Osteoblast (primary cell): ENCODE data around the gene TMEM203. TPM values are rescaled to one million over a fixed set of nuclear protein-coding genes. Genes with fewer than 3 reads are reported as not detected.

Experiments
- DNase-seq: peaks from one replicate; pipeline ENCODE4 v3.0.0; 2011; ENCODE audit warnings: low spot score, mixed read lengths; ENCODE audit not compliant: insufficient read length; ENCODE audit errors: missing footprints
- H2AFZ ChIP-seq: 2 replicates; pipeline ENCODE4 v1.6.0; 2011; ENCODE audit warnings: mild to moderate bottlenecking, low read length
- H3K27ac ChIP-seq: 2 replicates; pipeline ENCODE4 v1.5.1; 2011; ENCODE audit warnings: mild to moderate bottlenecking, low read depth, low read length, moderate library complexity
- H3K27me3 ChIP-seq: 2 replicates; pipeline ENCODE4 v1.6.0; 2012; ENCODE audit warnings: mild to moderate bottlenecking, control low read depth, inconsistent platforms, low read length, moderate library complexity; ENCODE audit not compliant: insufficient read depth
- H3K36me3 ChIP-seq: 2 replicates; pipeline ENCODE4 v1.5.1; 2011; ENCODE audit warnings: mild to moderate bottlenecking, low read length, control low read depth, moderate library complexity; ENCODE audit not compliant: insufficient read depth
- H3K4me1 ChIP-seq: 2 replicates; pipeline ENCODE4 v1.5.1; 2011; ENCODE audit warnings: mild to moderate bottlenecking, low read length, control low read depth, moderate library complexity; ENCODE audit not compliant: insufficient read depth
- H3K4me2 ChIP-seq: 2 replicates; pipeline ENCODE4 v1.6.0; 2011; ENCODE audit warnings: mild to moderate bottlenecking, low read length; ENCODE audit not compliant: insufficient read depth
- H3K4me3 ChIP-seq: fragments of 200-600 bp; sonication (generic); 3 replicates; pipeline ENCODE4 v1.5.1; 2012; ENCODE audit warnings: mild to moderate bottlenecking, low read length, inconsistent platforms; ENCODE audit not compliant: insufficient read depth
- H3K79me2 ChIP-seq: 2 replicates; pipeline ENCODE4 v1.6.0; 2012; ENCODE audit warnings: mild to moderate bottlenecking, low read length, control low read depth, inconsistent platforms; ENCODE audit not compliant: insufficient read depth
- H3K9me3 ChIP-seq: 2 replicates; pipeline ENCODE4 v1.5.1; 2011; ENCODE audit warnings: low read depth, low read length, control low read depth
- H4K20me1 ChIP-seq: 2 replicates; pipeline ENCODE4 v1.6.0; 2012; ENCODE audit warnings: mild to moderate bottlenecking, low read length, control low read depth; ENCODE audit not compliant: insufficient read depth
- CTCF ChIP-seq: IDR thresholded peaks from 2 replicates; pipeline ENCODE4 v1.5.1; 2011; ENCODE audit warnings: mild to moderate bottlenecking, low read depth, low read length, moderate library complexity; ENCODE audit errors: extremely low read depth
- total RNA-seq: library from RNA; depleted of rRNA; stranded (reverse); fragments of >200 nt; gene quantifications from 2 replicates; pipeline ENCODE4 v1.2.3, GENCODE V29; 2012

Gene TMEM203
- total RNA-seq, 1 donor = 36.9 TPM

- no peak for DNase-seq
These were observed 45.4 kb downstream of the TMEM203 start for GRCh38 chr9:137160054-137160425.

GRCh38 chr9:137159105-137160053 lies 46.1 kb downstream of the TMEM203 start:
- TF ChIP-seq CTCF = no peak
- Histone ChIP-seq H3K27me3 (peaks cover 50% of the 10 kb centered on the region), H2AFZ (no peak overlapping the region)

More at GRCh38 chr9:137160054-137160425, 45.4 kb downstream of the TMEM203 start:
- H3K36me3 ChIP-seq = no peaks in the 10 kb centered on the region
- H4K20me1 ChIP-seq = peaks cover 5% of the 10 kb centered on the region
- no peaks in the 10 kb centered on the region for H3K4me1 ChIP-seq
- no peaks in the 10 kb centered on the region for H3K9me3 ChIP-seq
- no peak overlapping the region for H3K4me2 ChIP-seq
- H3K27ac ChIP-seq = no peak overlapping the region
- peaks cover 57% of the 10 kb centered on the region for H3K27me3 ChIP-seq
- no peak for TF ChIP-seq CTCF
- no peaks in the 10 kb centered on the region for H3K79me2 ChIP-seq
- H2AFZ ChIP-seq = no peak overlapping the region
- no peak overlapping the region for H3K4me3 ChIP-seq

GRCh38 chr9:137158625-137159024 lies 46.8 kb downstream of the TMEM203 start:
- peaks cover 5% of the 10 kb centered on the region for H4K20me1 ChIP-seq
- H2AFZ ChIP-seq = no peak overlapping the region
- DNase-seq = no peak
- no peaks in the 10 kb centered on the region for H3K9me3 ChIP-seq
- H3K4me2 ChIP-seq = no peak overlapping the region
- H3K36me3 ChIP-seq = no peaks in the 10 kb centered on the region
- no peak for TF ChIP-seq CTCF
- no peaks in the 10 kb centered on the region for H3K79me2 ChIP-seq
- H3K4me1 ChIP-seq = no peaks in the 10 kb centered on the region
- peaks cover 43% of the 10 kb centered on the region for H3K27me3 ChIP-seq
- no peak overlapping the region for H3K4me3 ChIP-seq
- H3K27ac ChIP-seq = no peak overlapping the region

More at GRCh38 chr9:137159105-137160053, 46.1 kb downstream of the TMEM203 start:
- Histone ChIP-seq H3K4me2 (no peak overlapping the region), H3K9me3 (no peaks in the 10 kb centered on the region), H3K36me3 (no peaks in the 10 kb centered on the region), H3K27ac (no peak overlapping the region), H4K20me1 (peaks cover 5% of the 10 kb centered on the region), H3K4me1 (no peaks in the 10 kb centered on the region), H3K4me3 (no peak overlapping the region), H3K79me2 (no peaks in the 10 kb centered on the region)
- no peak for DNase-seq
